OCI-LY1 (cell line): ENCODE results near the gene SDHAF3.
A peak's percentile ranks its signal among the peaks of the same experiment; 100 is the strongest.

Experiments
- H2AFZ ChIP-seq: fragments of 200-600 bp; sonication (generic), shearing (Covaris generic); 2 replicates; pipeline ENCODE4 v1.6.0; 2014; ENCODE audit warnings: antibody characterized with exemption, mild to moderate bottlenecking, low read length
- H3F3A ChIP-seq: fragments of 200-600 bp; sonication (generic), shearing (Covaris generic); 2 replicates; pipeline ENCODE4 v1.6.0; 2014; ENCODE audit warnings: mild to moderate bottlenecking, antibody characterized with exemption, low read length, moderate library complexity; ENCODE audit not compliant: insufficient read depth
- H3K27ac ChIP-seq: fragments of 200-600 bp; sonication (generic); 2 replicates; pipeline ENCODE4 v1.5.1; 2014; ENCODE audit warnings: low read length, mixed run types, mild to moderate bottlenecking, low read depth; ENCODE audit not compliant: poor library complexity, severe bottlenecking
- H3K27me3 ChIP-seq: fragments of 200-600 bp; sonication (generic); 2 replicates; pipeline ENCODE4 v1.6.0; 2014; ENCODE audit warnings: antibody characterized with exemption, mild to moderate bottlenecking, low read length, moderate library complexity; ENCODE audit not compliant: insufficient read depth
- H3K36me3 ChIP-seq: fragments of 200-600 bp; sonication (generic); 2 replicates; pipeline ENCODE4 v1.6.1; 2014; ENCODE audit warnings: mild to moderate bottlenecking, antibody characterized with exemption, low read length, moderate library complexity, mixed read lengths; ENCODE audit not compliant: insufficient read depth
- H3K4me1 ChIP-seq: fragments of 200-600 bp; sonication (generic); 2 replicates; pipeline ENCODE4 v1.5.1; 2014; ENCODE audit warnings: mild to moderate bottlenecking, low read length, moderate library complexity; ENCODE audit not compliant: insufficient read depth, severe bottlenecking
- H3K4me2 ChIP-seq: fragments of 200-600 bp; sonication (generic), shearing (Covaris generic); 2 replicates; pipeline ENCODE4 v1.6.1; 2014; ENCODE audit warnings: low read length
- H3K4me3 ChIP-seq: fragments of 200-600 bp; sonication (generic); 2 replicates; pipeline ENCODE4 v1.5.1; 2014; ENCODE audit warnings: low read length, low read depth, mild to moderate bottlenecking, mixed read lengths; ENCODE audit not compliant: poor library complexity, severe bottlenecking
- H3K79me2 ChIP-seq: fragments of 200-600 bp; shearing (Covaris generic); 2 replicates; pipeline ENCODE4 v1.6.1; 2016; ENCODE audit warnings: mixed run types, low read length, mixed read lengths; ENCODE audit not compliant: insufficient read depth
- H3K9ac ChIP-seq: fragments of 200-600 bp; sonication (generic), shearing (Covaris generic); 2 replicates; pipeline ENCODE4 v1.6.1; 2014; ENCODE audit warnings: mild to moderate bottlenecking, low read length, mixed read lengths
- H3K9me2 ChIP-seq: fragments of 200-600 bp; sonication (generic), shearing (Covaris generic); 2 replicates; pipeline ENCODE4 v1.6.1; 2014; ENCODE audit warnings: low read depth, mild to moderate bottlenecking, low read length, mixed read lengths
- H3K9me3 ChIP-seq: fragments of 200-600 bp; shearing (Covaris generic); 2 replicates; pipeline ENCODE4 v1.6.1; 2014; ENCODE audit warnings: low read length, mixed read lengths
- H4K20me1 ChIP-seq: fragments of 200-600 bp; sonication (generic), shearing (Covaris generic); 2 replicates; pipeline ENCODE4 v1.6.0; 2016; ENCODE audit warnings: mild to moderate bottlenecking, low read length; ENCODE audit not compliant: insufficient read depth
- CTCF ChIP-seq: fragments of 200-600 bp; sonication (generic), shearing (Covaris generic); IDR thresholded peaks from 2 replicates; pipeline ENCODE4 v1.5.1; 2017; ENCODE audit warnings: mild to moderate bottlenecking, antibody characterized with exemption, low read length, moderate library complexity, mixed read lengths
- EZH2 ChIP-seq: fragments of 200-600 bp; sonication (generic), shearing (Covaris generic); IDR thresholded peaks from 2 replicates; pipeline ENCODE4 v1.8.0; 2017; ENCODE audit warnings: borderline replicate concordance, mixed run types, mild to moderate bottlenecking, antibody characterized with exemption, low read length, moderate library complexity, mixed read lengths

SDHAF3 gene

DNA sequence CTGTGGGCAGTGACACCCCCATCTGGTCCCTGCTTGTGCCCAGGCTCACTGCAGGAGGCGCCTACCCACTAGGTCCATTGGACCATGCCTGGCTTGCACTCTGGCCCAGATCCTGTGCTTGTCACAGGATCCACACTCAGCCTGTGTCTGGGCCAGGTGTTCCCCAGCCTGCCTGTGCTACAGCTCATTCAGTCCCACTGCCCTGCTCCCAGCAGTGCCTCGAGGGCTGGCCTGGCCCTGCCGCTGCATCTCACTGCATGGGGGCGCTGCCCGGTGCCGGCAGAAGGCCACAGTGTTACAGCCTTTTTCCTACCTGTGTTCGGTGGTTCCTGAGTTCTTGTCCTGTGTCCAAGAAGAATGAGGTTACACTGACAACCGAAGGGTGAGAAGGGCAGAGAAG is 21.3 kb downstream of the SDHAF3 start:
- Histone ChIP-seq H3K9ac (no peak overlapping the region), H3K27me3 (no peaks in the 10 kb centered on the region), H3K9me2 (no peaks in the 10 kb centered on the region), H3K4me1 (no peaks in the 10 kb centered on the region), H4K20me1 (no peaks in the 10 kb centered on the region), H3K27ac (no peak overlapping the region), H3F3A (no peaks in the 10 kb centered on the region), H3K4me2 (no peak overlapping the region), H3K36me3 (peaks cover 69% of the 10 kb centered on the region), H3K9me3 (peaks cover 36% of the 10 kb centered on the region), H3K79me2 (peaks cover 24% of the 10 kb centered on the region), H3K4me3 (no peak overlapping the region), H2AFZ (no peak overlapping the region)
- TF ChIP-seq CTCF: no peak

DNA sequence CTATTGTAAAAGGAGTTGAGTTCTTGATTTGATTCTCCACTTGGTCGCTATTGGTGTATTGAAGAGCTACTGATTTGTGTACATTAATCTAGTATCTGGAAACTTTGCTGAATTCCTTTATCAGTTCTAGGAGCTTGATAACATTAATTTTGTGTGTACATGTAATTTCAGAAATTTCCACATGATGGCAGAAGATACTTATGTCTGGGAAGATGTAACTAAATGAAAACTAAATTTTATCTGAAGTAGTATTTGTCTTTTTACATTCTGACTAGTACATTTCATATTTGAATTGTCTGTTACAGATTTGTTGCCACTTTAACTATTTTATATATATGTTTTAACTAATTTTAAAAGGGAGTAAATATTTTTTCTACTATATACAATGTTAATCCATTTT is 27.6 kb downstream of the SDHAF3 start:
- Histone ChIP-seq H3K4me3 (no peak overlapping the region), H3K9me2 (no peaks in the 10 kb centered on the region), H3K9me3 (peaks cover 1% of the 10 kb centered on the region), H3K27me3 (no peaks in the 10 kb centered on the region), H3K4me1 (no peaks in the 10 kb centered on the region), H3K9ac (no peak overlapping the region), H2AFZ (no peak overlapping the region), H3K79me2 (peaks cover 24% of the 10 kb centered on the region), H3K4me2 (no peak overlapping the region), H3K27ac (no peak overlapping the region), H3K36me3 (peaks cover 33% of the 10 kb centered on the region), H4K20me1 (no peaks in the 10 kb centered on the region), H3F3A (no peaks in the 10 kb centered on the region)
- no peak for TF ChIP-seq EZH2
- peak; percentile 53 for TF ChIP-seq CTCF

- Histone ChIP-seq H3K9me2 (no peaks in the 10 kb centered on the region), H3K9ac (no peak overlapping the region), H3K36me3 (peaks cover 32% of the 10 kb centered on the region), H3K27me3 (no peaks in the 10 kb centered on the region), H3K27ac (no peak overlapping the region), H3K4me1 (no peaks in the 10 kb centered on the region), H3K79me2 (peaks cover 30% of the 10 kb centered on the region), H3K4me3 (no peak overlapping the region), H3F3A (no peaks in the 10 kb centered on the region), H2AFZ (no peak overlapping the region), H3K9me3 (no peaks in the 10 kb centered on the region), H4K20me1 (no peaks in the 10 kb centered on the region; the same call in 1 of the 2 replicates), H3K4me2 (no peak overlapping the region)
- no peak for TF ChIP-seq CTCF
- TF ChIP-seq EZH2: no peak
Observed at GRCh38 chr7:97149843-97150242, 32.3 kb downstream of the SDHAF3 start.
